ENCODE measurements around the gene NOL4L. TPM values are rescaled to one million over a fixed set of nuclear protein-coding genes. Genes with fewer than 3 reads are reported as not detected.
A peak's percentile ranks its signal among the peaks of the same experiment; 100 is the strongest.

Gene NOL4L
- total RNA-seq, 1 donor from 2014 or later, result 30.5 TPM

DNA sequence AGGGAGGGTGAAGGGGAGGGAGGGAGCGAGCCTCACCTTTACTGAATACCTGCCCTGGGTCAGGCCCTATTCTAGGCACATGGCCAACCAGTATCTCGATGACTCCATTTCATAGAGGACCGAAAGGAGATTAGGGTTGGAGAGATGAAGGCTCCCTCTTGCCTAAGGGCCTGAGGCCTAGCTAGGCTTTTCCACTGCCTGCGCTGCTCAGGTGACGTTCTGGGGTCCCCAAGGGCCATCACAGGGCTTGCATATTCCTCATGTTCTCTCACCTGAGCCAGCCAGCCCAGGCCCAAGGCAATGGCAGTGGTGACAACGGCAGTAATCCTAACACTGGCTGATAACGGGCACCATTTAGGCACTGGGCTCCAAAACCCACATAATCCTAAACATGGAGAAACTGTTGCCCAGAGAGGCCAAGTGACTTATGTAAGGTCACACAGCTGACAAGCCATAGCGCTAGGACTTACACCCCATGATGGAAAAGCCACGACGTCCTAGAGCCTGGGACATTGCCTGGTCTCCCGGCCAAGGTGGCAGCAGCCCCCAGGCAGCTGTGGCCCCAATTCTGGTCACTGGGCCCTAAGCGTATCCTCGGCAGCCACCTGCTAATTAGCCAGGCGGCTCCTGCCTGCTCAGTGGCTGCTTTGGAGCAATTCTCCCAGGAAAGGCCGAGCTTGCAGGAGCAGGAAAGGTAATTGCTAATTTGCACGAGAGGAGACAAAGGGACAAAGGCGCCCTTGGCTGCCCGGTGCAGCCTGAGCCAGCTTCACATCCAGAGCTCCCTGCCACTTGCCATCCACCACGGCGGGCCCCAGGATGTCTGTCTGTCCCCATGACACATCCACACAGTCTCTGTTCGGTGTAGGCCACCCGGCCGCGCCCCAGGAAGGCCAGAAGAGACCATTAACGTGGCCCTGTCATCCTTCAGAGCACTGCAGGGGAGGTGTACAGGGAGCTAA, 21.5 kb downstream of the NOL4L start:
- H3K4me1 Mint-ChIP-seq (ENCODE audit: unreplicated experiment), result peaks cover 36% of the 10 kb centered on the region
- no peak overlapping the region for H3K27ac Mint-ChIP-seq (ENCODE audit: unreplicated experiment)
- DNase-seq (ENCODE audit: extremely low spot score, unreplicated experiment), result no peak
- no peak overlapping the region for H3K4me3 Mint-ChIP-seq (ENCODE audit: unreplicated experiment)
- H3K36me3 Mint-ChIP-seq (ENCODE audit: unreplicated experiment), result no peaks in the 10 kb centered on the region
- no peaks in the 10 kb centered on the region for H3K9me3 Mint-ChIP-seq (ENCODE audit: unreplicated experiment)
- H3K27me3 Mint-ChIP-seq (ENCODE audit: unreplicated experiment), result no peaks in the 10 kb centered on the region
- TF ChIP-seq, protein P1, sequence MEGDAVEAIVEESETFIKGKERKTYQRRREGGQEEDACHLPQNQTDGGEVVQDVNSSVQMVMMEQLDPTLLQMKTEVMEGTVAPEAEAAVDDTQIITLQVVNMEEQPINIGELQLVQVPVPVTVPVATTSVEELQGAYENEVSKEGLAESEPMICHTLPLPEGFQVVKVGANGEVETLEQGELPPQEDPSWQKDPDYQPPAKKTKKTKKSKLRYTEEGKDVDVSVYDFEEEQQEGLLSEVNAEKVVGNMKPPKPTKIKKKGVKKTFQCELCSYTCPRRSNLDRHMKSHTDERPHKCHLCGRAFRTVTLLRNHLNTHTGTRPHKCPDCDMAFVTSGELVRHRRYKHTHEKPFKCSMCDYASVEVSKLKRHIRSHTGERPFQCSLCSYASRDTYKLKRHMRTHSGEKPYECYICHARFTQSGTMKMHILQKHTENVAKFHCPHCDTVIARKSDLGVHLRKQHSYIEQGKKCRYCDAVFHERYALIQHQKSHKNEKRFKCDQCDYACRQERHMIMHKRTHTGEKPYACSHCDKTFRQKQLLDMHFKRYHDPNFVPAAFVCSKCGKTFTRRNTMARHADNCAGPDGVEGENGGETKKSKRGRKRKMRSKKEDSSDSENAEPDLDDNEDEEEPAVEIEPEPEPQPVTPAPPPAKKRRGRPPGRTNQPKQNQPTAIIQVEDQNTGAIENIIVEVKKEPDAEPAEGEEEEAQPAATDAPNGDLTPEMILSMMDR (IDR thresholded peaks at IDR 0.05), result no peak

DNA sequence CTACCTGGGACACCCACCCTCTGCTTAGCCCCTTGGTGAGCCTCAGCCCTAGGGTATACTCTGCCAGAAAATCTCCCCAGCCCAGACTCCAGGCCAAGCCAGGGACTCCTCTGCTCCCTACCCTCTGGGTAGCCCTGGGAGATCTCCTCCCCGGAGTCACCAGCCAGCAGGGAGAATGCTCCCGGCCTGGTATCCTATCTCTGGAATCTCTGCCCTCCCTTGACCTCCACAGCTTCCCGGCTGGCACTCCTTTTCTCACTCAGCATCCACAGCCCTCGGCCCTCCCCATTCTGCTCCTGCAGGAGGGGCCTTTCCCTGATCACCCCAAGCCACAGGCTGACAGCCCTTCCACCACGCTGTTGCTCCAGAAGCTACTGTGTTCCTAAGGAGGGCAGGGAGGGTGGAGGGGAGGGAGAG, 22.6 kb downstream of the NOL4L start:
- H3K36me3 Mint-ChIP-seq (ENCODE audit: unreplicated experiment), result no peaks in the 10 kb centered on the region
- H3K4me1 Mint-ChIP-seq (ENCODE audit: unreplicated experiment), result peaks cover 40% of the 10 kb centered on the region
- TF ChIP-seq, protein P1 (IDR thresholded peaks at IDR 0.05), result no peak
- DNase-seq (ENCODE audit: extremely low spot score, unreplicated experiment), result no peak
- H3K9me3 Mint-ChIP-seq (ENCODE audit: unreplicated experiment), result no peaks in the 10 kb centered on the region
- no peak overlapping the region for H3K4me3 Mint-ChIP-seq (ENCODE audit: unreplicated experiment)
- H3K27me3 Mint-ChIP-seq (ENCODE audit: unreplicated experiment), result no peaks in the 10 kb centered on the region
- H3K27ac Mint-ChIP-seq (ENCODE audit: unreplicated experiment), result peak overlapping the region; percentile 29

DNA sequence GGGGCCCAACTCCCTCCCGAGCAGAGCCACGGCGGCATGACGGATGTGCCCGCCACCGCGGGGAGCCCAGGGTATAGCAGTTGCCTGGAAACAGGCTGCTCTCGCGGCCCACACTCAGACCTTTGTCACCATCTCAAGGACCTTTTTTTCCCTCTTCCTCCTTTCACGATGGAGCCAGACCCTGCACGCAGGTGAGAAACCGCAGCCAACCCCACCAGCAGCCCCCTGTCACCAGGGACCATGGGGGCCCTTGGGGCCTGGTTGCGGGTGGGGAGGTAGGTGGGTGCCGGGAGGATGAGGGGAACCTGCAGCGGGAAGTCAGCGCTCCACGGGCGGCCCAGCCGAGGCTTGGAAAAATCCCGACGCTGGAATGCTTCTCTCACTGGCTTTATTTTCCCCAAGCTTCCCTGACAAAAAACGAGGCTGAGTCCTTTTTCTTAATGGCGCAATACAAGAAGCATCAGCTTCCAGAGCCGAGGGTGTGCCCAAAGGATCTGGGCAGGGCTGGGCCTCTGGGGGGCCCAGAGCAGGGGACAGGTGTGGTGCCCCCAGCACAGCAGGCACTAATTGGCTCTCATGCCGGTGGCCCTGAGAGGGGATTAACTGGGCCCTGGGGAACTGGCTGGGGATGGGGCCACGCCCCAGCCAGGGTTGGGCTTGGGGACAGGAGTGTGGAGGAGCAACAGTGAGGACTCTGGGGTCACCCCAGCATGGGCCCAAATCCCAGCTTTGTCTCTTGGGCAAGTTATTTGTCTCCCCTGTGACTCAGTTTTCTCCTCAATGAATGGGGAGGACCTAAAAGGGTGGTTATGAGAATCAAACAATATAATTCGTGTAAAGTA, 23.9 kb downstream of the NOL4L start:
- peaks cover 40% of the 10 kb centered on the region for H3K4me1 Mint-ChIP-seq (ENCODE audit: unreplicated experiment)
- H3K27me3 Mint-ChIP-seq (ENCODE audit: unreplicated experiment), result no peaks in the 10 kb centered on the region
- no peak for DNase-seq (ENCODE audit: extremely low spot score, unreplicated experiment)
- peaks cover 2% of the 10 kb centered on the region for H3K36me3 Mint-ChIP-seq (ENCODE audit: unreplicated experiment)
- no peak overlapping the region for H3K4me3 Mint-ChIP-seq (ENCODE audit: unreplicated experiment)
- TF ChIP-seq, protein P1 (IDR thresholded peaks at IDR 0.05), result no peak
- no peaks in the 10 kb centered on the region for H3K9me3 Mint-ChIP-seq (ENCODE audit: unreplicated experiment)
- peak overlapping the region; percentile 68 for H3K27ac Mint-ChIP-seq (ENCODE audit: unreplicated experiment)

DNA sequence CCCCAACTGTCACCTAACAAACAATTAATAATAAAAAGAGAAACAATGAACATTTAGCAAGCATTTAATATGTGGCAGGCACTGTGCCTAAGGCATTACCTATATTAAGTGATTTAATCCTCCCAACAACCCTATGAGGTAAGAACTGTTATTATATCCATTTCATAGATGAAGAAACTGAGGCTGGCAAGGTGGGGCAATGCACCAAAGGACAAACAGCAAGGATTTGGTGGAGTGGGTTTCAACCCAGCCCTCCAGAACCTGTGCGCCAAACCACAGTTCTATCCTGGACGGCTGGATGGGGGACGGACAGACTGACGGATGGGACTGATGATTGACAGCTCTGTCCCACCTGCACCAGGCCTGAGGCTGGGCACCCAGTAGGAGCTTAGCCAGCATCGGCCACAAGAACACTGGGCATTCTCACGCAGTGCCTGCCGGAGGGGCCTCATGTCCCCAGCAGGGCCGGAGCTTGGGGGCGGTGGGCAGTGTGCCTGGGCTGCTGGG, 24.6 kb downstream of the NOL4L start:
- no peaks in the 10 kb centered on the region for H3K27me3 Mint-ChIP-seq (ENCODE audit: unreplicated experiment)
- no peak overlapping the region for H3K4me3 Mint-ChIP-seq (ENCODE audit: unreplicated experiment)
- no peaks in the 10 kb centered on the region for H3K9me3 Mint-ChIP-seq (ENCODE audit: unreplicated experiment)
- DNase-seq (ENCODE audit: extremely low spot score, unreplicated experiment), result no peak
- TF ChIP-seq, protein P1 (IDR thresholded peaks at IDR 0.05), result no peak
- H3K36me3 Mint-ChIP-seq (ENCODE audit: unreplicated experiment), result peaks cover 3% of the 10 kb centered on the region
- H3K27ac Mint-ChIP-seq (ENCODE audit: unreplicated experiment), result peak overlapping the region; percentile 65
- peaks cover 39% of the 10 kb centered on the region for H3K4me1 Mint-ChIP-seq (ENCODE audit: unreplicated experiment)
